Mesendoderm (in vitro differentiated cells): ENCODE data around the gene KCTD19.

ENCODE experiments used
- DNase-seq: peaks from one replicate; pipeline ENCODE4 v3.0.0; 2013
- H2AK5ac ChIP-seq: 2 replicates; pipeline ENCODE4 v1.6.1; 2013; ENCODE audit warnings: low read length, inconsistent platforms
- H2BK120ac ChIP-seq: 2 replicates; pipeline ENCODE4 v1.6.1; 2013; ENCODE audit warnings: low read depth, mild to moderate bottlenecking, low read length, moderate library complexity, mixed read lengths
- H2BK15ac ChIP-seq: replicated peaks from 2 replicates; pipeline ENCODE4 v1.6.1; 2013; ENCODE audit warnings: low read depth, mild to moderate bottlenecking, moderate library complexity
- H2BK5ac ChIP-seq: 2 replicates; pipeline ENCODE4 v1.6.1; 2013; ENCODE audit warnings: low read length, inconsistent platforms
- H3K18ac ChIP-seq: 2 replicates; pipeline ENCODE4 v1.6.1; 2013; ENCODE audit warnings: mild to moderate bottlenecking, low read length, mixed read lengths
- H3K23ac ChIP-seq: one replicate; pipeline ENCODE4 v1.6.1; 2013; ENCODE audit warnings: low read length
- H3K27ac ChIP-seq: 2 replicates; pipeline ENCODE4 v1.5.1; 2013; ENCODE audit warnings: low read depth, mild to moderate bottlenecking, inconsistent platforms, low read length, moderate library complexity
- H3K27me3 ChIP-seq: 2 replicates; pipeline ENCODE4 v1.6.1; 2013; ENCODE audit warnings: low read length, control low read depth, mild to moderate bottlenecking, inconsistent platforms; ENCODE audit not compliant: insufficient read depth, poor library complexity
- H3K36me3 ChIP-seq: 2 replicates; pipeline ENCODE4 v1.6.1; 2013; ENCODE audit warnings: low read length, inconsistent platforms; ENCODE audit not compliant: control insufficient read depth, insufficient read depth
- H3K4ac ChIP-seq: one replicate; pipeline ENCODE4 v1.6.1; 2013; ENCODE audit warnings: low read depth, mild to moderate bottlenecking, low read length, moderate library complexity
- H3K4me1 ChIP-seq: 2 replicates; pipeline ENCODE4 v1.6.1; 2013; ENCODE audit warnings: low read depth, low read length, inconsistent platforms; ENCODE audit not compliant: control insufficient read depth
- H3K4me2 ChIP-seq: 2 replicates; pipeline ENCODE4 v1.6.1; 2013; ENCODE audit warnings: low read length
- H3K4me3 ChIP-seq: 2 replicates; pipeline ENCODE4 v1.5.1; 2013; ENCODE audit warnings: mild to moderate bottlenecking, low read length
- H3K56ac ChIP-seq: one replicate; pipeline ENCODE4 v1.6.1; 2013; ENCODE audit warnings: low read length
- H3K79me1 ChIP-seq: 2 replicates; pipeline ENCODE4 v1.6.1; 2013; ENCODE audit warnings: low read length, inconsistent platforms
- H3K79me2 ChIP-seq: 2 replicates; pipeline ENCODE4 v1.6.1; 2013; ENCODE audit warnings: mild to moderate bottlenecking, low read length; ENCODE audit not compliant: control insufficient read depth, insufficient read depth
- H3K9ac ChIP-seq: 2 replicates; pipeline ENCODE4 v1.6.1; 2013; ENCODE audit warnings: low read length, inconsistent platforms
- H4K5ac ChIP-seq: one replicate; pipeline ENCODE4 v1.6.1; 2013; ENCODE audit warnings: low read length
- H4K8ac ChIP-seq: one replicate; pipeline ENCODE4 v1.6.1; 2013; ENCODE audit warnings: low read depth, mild to moderate bottlenecking, control low read depth, low read length, moderate library complexity
- WGBS: extraction: QIAGEN DNeasy Blood & Tissue Kit; methylation state at CpG from one replicate; pipeline ENCODE4 v1.1.7; 2013; ENCODE audit warnings: low lambda C conversion rate, missing lambda C conversion rate; ENCODE audit not compliant: insufficient coverage; ENCODE audit errors: extremely low coverage; 5-methylcytosine and 5-hydroxymethylcytosine counted together

KCTD19 gene

GRCh38 chr16:67349172-67349571 lies 22.6 kb upstream of the KCTD19 start:
- DNase-seq, result no peak

GRCh38 chr16:67346341-67346740 lies 19.8 kb upstream of the KCTD19 start:
- no peak overlapping the region for H2AK5ac ChIP-seq
- H3K56ac ChIP-seq, result no peak overlapping the region
- DNase-seq, result no peak
- no peak overlapping the region for H3K4me3 ChIP-seq
- no peak overlapping the region for H3K9ac ChIP-seq
- H3K18ac ChIP-seq, result no peak overlapping the region
- H4K5ac ChIP-seq, result no peak overlapping the region
- H3K36me3 ChIP-seq, result no peaks in the 10 kb centered on the region
- H3K79me1 ChIP-seq, result no peaks in the 10 kb centered on the region
- no CpG with 5 or more reads among the region's 3 CpGs for WGBS
- H3K4me1 ChIP-seq, result no peaks in the 10 kb centered on the region
- no peak overlapping the region for H3K4ac ChIP-seq
- H3K79me2 ChIP-seq, result no peaks in the 10 kb centered on the region
- H3K27ac ChIP-seq, result no peak overlapping the region
- no peak overlapping the region for H3K4me2 ChIP-seq
- H3K23ac ChIP-seq, result no peak overlapping the region
- no peaks in the 10 kb centered on the region for H3K27me3 ChIP-seq
- no peak overlapping the region for H2BK5ac ChIP-seq
- H2BK120ac ChIP-seq, result no peak overlapping the region
- no peak overlapping the region for H2BK15ac ChIP-seq
- H4K8ac ChIP-seq, result no peak overlapping the region

More at GRCh38 chr16:67349172-67349571, 22.6 kb upstream of the KCTD19 start:
- no peak overlapping the region for H2BK120ac ChIP-seq
- no peak overlapping the region for H3K4me2 ChIP-seq
- no peaks in the 10 kb centered on the region for H3K27me3 ChIP-seq
- H2BK5ac ChIP-seq, result no peak overlapping the region
- H3K79me2 ChIP-seq, result no peaks in the 10 kb centered on the region
- no peak overlapping the region for H3K56ac ChIP-seq
- H3K4me3 ChIP-seq, result no peak overlapping the region
- H3K4ac ChIP-seq, result no peak overlapping the region
- no peak overlapping the region for H4K8ac ChIP-seq
- H3K9ac ChIP-seq, result no peak overlapping the region
- H4K5ac ChIP-seq, result no peak overlapping the region
- H2AK5ac ChIP-seq, result no peak overlapping the region
- no peaks in the 10 kb centered on the region for H3K4me1 ChIP-seq
- no peaks in the 10 kb centered on the region for H3K79me1 ChIP-seq
- no peak overlapping the region for H3K23ac ChIP-seq
- no peak overlapping the region for H3K18ac ChIP-seq
- no peak overlapping the region for H2BK15ac ChIP-seq
- H3K36me3 ChIP-seq, result no peaks in the 10 kb centered on the region
- no peak overlapping the region for H3K27ac ChIP-seq

GRCh38 chr16:67345401-67345800 lies 18.9 kb upstream of the KCTD19 start:
- no peak overlapping the region for H3K4me2 ChIP-seq
- H3K9ac ChIP-seq, result no peak overlapping the region
- no peak overlapping the region for H4K5ac ChIP-seq
- no peaks in the 10 kb centered on the region for H3K4me1 ChIP-seq
- no peak overlapping the region for H3K27ac ChIP-seq
- H3K23ac ChIP-seq, result no peak overlapping the region
- H3K79me2 ChIP-seq, result no peaks in the 10 kb centered on the region
- H4K8ac ChIP-seq, result no peak overlapping the region
- no CpG with 5 or more reads among the region's 1 CpG for WGBS
- no peaks in the 10 kb centered on the region for H3K36me3 ChIP-seq
- H3K4me3 ChIP-seq, result no peak overlapping the region
- no peak overlapping the region for H2BK5ac ChIP-seq
- no peak overlapping the region for H3K18ac ChIP-seq
- no peak overlapping the region for H2AK5ac ChIP-seq
- H3K4ac ChIP-seq, result no peak overlapping the region
- DNase-seq, result no peak
- no peaks in the 10 kb centered on the region for H3K27me3 ChIP-seq
- no peak overlapping the region for H3K56ac ChIP-seq
- no peaks in the 10 kb centered on the region for H3K79me1 ChIP-seq
- no peak overlapping the region for H2BK15ac ChIP-seq
- H2BK120ac ChIP-seq, result no peak overlapping the region

GRCh38 chr16:67342616-67343015 lies 16.1 kb upstream of the KCTD19 start:
- no peak for DNase-seq

GRCh38 chr16:67341250-67341649 lies 14.7 kb upstream of the KCTD19 start:
- Histone ChIP-seq H2AK5ac (no peak overlapping the region), H4K8ac (no peak overlapping the region), H3K79me1 (no peaks in the 10 kb centered on the region), H3K4me3 (no peak overlapping the region), H3K23ac (no peak overlapping the region), H3K4ac (no peak overlapping the region), H3K18ac (no peak overlapping the region), H3K36me3 (no peaks in the 10 kb centered on the region), H4K5ac (no peak overlapping the region), H3K9ac (no peak overlapping the region), H3K56ac (no peak overlapping the region), H2BK5ac (no peak overlapping the region), H3K4me2 (no peak overlapping the region), H3K79me2 (no peaks in the 10 kb centered on the region), H2BK120ac (no peak overlapping the region), H3K27ac (no peak overlapping the region), H3K4me1 (no peaks in the 10 kb centered on the region), H2BK15ac (no peak overlapping the region), H3K27me3 (no peaks in the 10 kb centered on the region)
- DNase-seq, result no peak
- WGBS, result no CpG with 5 or more reads among the region's 3 CpGs

More at GRCh38 chr16:67342616-67343015, 16.1 kb upstream of the KCTD19 start:
- Histone ChIP-seq H2BK120ac (no peak overlapping the region), H3K23ac (no peak overlapping the region), H3K4me2 (no peak overlapping the region), H3K27ac (no peak overlapping the region), H3K27me3 (no peaks in the 10 kb centered on the region), H4K8ac (no peak overlapping the region), H3K79me2 (no peaks in the 10 kb centered on the region), H4K5ac (no peak overlapping the region), H2BK15ac (no peak overlapping the region), H2AK5ac (no peak overlapping the region), H3K9ac (no peak overlapping the region), H3K36me3 (no peaks in the 10 kb centered on the region), H3K56ac (no peak overlapping the region), H3K4me3 (no peak overlapping the region), H2BK5ac (no peak overlapping the region), H3K4ac (no peak overlapping the region), H3K4me1 (no peaks in the 10 kb centered on the region), H3K79me1 (no peaks in the 10 kb centered on the region), H3K18ac (no peak overlapping the region)
- WGBS, result no CpG with 5 or more reads among the region's 4 CpGs

- DNase-seq, result no peak
- Histone ChIP-seq H3K4me3 (no peak overlapping the region), H4K8ac (no peak overlapping the region), H2BK120ac (no peak overlapping the region), H4K5ac (no peak overlapping the region), H2BK5ac (no peak overlapping the region), H3K4ac (no peak overlapping the region), H3K27ac (no peak overlapping the region), H3K9ac (no peak overlapping the region), H2BK15ac (no peak overlapping the region), H3K4me2 (no peak overlapping the region), H3K79me1 (no peaks in the 10 kb centered on the region), H3K56ac (no peak overlapping the region), H3K36me3 (no peaks in the 10 kb centered on the region), H3K4me1 (no peaks in the 10 kb centered on the region), H3K27me3 (no peaks in the 10 kb centered on the region), H3K79me2 (no peaks in the 10 kb centered on the region), H2AK5ac (no peak overlapping the region), H3K23ac (no peak overlapping the region), H3K18ac (no peak overlapping the region)
- no CpG with 5 or more reads among the region's 2 CpGs for WGBS
Observed at GRCh38 chr16:67339453-67339852, 12.9 kb upstream of the KCTD19 start.
